ENCODE measurements around the gene TERT. TPM values are rescaled to one million over a fixed set of nuclear protein-coding genes. Genes with fewer than 3 reads are reported as not detected.
"Not testable (repeated sequence)": the region's sequence is repeated elsewhere in the genome, so short reads cannot be mapped to it uniquely, and the experiment has no call there.

The TERT gene
- polyA plus RNA-seq, 1 experiment = not detected

DNA sequence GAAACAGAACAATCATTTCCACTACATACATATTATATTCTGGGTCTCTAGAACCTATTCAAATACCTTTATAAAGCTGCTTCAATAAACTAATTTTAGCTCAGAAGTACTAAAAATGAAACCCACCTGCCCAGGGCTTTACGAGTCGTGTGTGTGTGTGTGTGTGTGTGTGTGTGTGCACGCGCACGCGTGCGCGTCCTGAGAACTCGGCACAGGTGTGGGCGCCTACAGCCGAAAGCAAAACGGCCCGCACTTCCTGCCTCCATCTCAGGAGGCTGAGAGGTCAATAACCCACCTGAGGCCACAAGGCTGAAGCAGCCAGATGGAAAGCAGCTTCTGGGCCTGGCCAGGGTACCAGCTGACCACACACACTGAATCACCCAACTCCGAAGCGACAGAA lies 47.0 kb upstream of the TERT start:
- TF ChIP-seq, protein P1, sequence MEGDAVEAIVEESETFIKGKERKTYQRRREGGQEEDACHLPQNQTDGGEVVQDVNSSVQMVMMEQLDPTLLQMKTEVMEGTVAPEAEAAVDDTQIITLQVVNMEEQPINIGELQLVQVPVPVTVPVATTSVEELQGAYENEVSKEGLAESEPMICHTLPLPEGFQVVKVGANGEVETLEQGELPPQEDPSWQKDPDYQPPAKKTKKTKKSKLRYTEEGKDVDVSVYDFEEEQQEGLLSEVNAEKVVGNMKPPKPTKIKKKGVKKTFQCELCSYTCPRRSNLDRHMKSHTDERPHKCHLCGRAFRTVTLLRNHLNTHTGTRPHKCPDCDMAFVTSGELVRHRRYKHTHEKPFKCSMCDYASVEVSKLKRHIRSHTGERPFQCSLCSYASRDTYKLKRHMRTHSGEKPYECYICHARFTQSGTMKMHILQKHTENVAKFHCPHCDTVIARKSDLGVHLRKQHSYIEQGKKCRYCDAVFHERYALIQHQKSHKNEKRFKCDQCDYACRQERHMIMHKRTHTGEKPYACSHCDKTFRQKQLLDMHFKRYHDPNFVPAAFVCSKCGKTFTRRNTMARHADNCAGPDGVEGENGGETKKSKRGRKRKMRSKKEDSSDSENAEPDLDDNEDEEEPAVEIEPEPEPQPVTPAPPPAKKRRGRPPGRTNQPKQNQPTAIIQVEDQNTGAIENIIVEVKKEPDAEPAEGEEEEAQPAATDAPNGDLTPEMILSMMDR (IDR thresholded peaks at IDR 0.05; ENCODE audit: insufficient read depth, low read depth, low read length) = no peak
- CTCF ChIA-PET = interaction anchor here (1.0 kb wide), 1 partner anchor 304 kb away, joined by 3 read pairs; no protein-coding TSS in a partner anchor
- Histone ChIP-seq H3K36me3 (ENCODE audit: control insufficient read depth, insufficient read depth, low read length) (peaks cover 27% of the 10 kb centered on the region), H3K27me3 (ENCODE audit: control insufficient read depth, insufficient read depth, low read length) (no peaks in the 10 kb centered on the region), H3K4me3 (ENCODE audit: low read depth, low read length) (no peak overlapping the region)
- POLR2A ChIA-PET = no interaction called here
- DNase-seq (ENCODE audit: low read depth) = no peak

DNA sequence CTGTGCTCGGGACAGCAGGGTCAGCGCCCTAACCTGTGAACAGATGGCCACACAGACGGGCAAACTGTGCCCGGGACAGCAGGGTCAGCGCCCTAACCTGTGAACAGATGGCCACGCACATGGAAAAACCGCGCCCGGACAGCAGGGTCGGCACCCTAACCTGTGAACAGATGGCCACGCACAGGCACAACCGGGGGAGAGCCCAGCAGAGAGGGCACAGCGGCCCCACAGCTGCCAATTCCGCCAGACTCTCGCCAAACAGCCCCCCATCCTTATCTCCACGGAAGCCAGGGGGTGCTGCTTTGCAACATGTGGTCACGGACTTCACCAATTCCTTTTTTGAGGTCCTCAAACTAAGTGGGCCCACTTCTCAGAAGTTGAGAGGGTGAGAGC lies 44.9 kb upstream of the TERT start:
- H3K27me3 ChIP-seq (ENCODE audit: control insufficient read depth, insufficient read depth, low read length); POLR2A ChIA-PET; DNase-seq (ENCODE audit: low read depth); H3K4me3 ChIP-seq (ENCODE audit: low read depth, low read length); CTCF ChIA-PET: not testable (repeated sequence)
- peaks cover 41% of the 10 kb centered on the region for H3K36me3 ChIP-seq (ENCODE audit: control insufficient read depth, insufficient read depth, low read length)

DNA sequence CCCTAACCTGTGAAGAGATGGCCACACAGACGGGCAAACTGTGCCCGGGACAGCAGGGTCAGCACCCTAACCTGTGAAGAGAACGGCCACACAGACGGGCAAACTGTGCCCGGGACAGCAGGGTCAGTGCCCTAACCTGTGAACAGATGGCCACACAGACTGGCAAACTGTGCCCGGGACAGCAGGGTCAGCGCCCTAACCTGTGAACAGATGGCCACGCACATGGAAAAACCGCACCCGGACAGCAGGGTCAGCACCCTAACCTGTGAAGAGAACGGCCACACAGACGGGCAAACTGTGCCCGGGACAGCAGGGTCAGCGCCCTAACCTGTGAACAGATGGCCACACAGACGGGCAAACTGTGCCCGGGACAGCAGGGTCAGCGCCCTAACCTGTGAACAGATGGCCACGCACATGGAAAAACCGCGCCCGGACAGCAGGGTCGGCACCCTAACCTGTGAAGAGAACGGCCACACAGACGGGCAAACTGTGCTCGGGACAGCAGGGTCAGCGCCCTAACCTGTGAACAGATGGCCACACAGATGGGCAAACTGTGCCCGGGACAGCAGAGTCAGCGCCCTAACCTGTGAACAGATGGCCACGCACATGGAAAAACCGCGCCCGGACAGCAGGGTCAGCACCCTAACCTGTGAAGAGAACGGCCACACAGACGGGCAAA lies 44.4 kb upstream of the TERT start:
- POLR2A ChIA-PET; H3K27me3 ChIP-seq (ENCODE audit: control insufficient read depth, insufficient read depth, low read length); CTCF ChIA-PET; H3K4me3 ChIP-seq (ENCODE audit: low read depth, low read length); DNase-seq (ENCODE audit: low read depth): not testable (repeated sequence)
- H3K36me3 ChIP-seq (ENCODE audit: control insufficient read depth, insufficient read depth, low read length) = peaks cover 42% of the 10 kb centered on the region

DNA sequence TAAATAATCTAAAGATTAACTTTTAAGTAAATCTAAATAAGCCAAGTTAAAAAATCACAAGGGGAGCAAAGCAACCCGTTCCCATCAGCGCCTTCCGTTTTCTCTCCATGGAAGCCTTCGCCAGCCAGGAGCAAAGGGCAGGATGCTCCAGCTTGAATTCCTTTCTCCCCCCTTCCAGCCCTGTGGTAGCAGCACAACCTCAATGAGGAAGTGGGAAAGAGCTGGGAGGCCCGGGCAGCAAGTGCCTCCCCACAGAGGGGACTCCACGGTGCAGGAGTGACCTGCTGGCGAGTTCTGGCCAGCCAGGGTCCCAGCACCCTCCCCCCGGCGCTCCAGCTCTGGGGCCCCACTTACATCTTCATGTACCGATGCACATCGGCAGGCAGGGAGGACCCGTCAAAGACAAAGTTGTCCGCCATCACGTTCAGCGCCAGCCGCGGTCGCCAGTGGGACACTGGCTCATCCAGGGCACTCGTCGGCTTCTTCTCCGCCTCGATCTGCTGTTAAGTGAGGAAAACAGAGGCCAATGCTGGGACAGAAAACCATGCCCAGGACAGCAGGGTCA lies 43.7 kb upstream of the TERT start:
- TF ChIP-seq, protein P1 (IDR thresholded peaks at IDR 0.05; ENCODE audit: insufficient read depth, low read depth, low read length) = no peak
- ChIA-PET POLR2A (interaction anchor here (0.7 kb wide), 1 partner anchor 361 kb away, joined by 3 read pairs; no protein-coding TSS in a partner anchor), CTCF (no interaction called here)
- no peak for DNase-seq (ENCODE audit: low read depth)
- peaks cover 46% of the 10 kb centered on the region for H3K36me3 ChIP-seq (ENCODE audit: control insufficient read depth, insufficient read depth, low read length)
- H3K27me3 ChIP-seq (ENCODE audit: control insufficient read depth, insufficient read depth, low read length) = no peaks in the 10 kb centered on the region
- H3K4me3 ChIP-seq (ENCODE audit: low read depth, low read length) = no peak overlapping the region

DNA sequence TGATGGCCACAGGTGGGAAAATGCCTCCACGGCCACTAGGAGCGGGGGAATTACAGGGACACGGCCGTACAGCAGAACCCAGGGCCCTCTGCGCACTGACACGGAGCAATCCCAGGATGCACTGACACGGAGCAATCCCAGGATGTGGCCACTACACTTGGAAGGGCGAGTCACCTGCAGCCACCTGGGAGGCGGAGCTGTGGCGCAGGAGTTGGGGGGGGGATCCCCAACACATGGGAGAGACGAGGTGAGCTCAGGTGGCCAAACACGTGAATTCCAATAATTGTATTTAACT lies 43.3 kb upstream of the TERT start:
- H3K4me3 ChIP-seq (ENCODE audit: low read depth, low read length) = no peak overlapping the region
- TF ChIP-seq, protein P1 (IDR thresholded peaks at IDR 0.05; ENCODE audit: insufficient read depth, low read depth, low read length) = no peak
- POLR2A ChIA-PET = interaction anchor here (0.7 kb wide), 1 partner anchor 361 kb away, joined by 3 read pairs; no protein-coding TSS in a partner anchor
- H3K27me3 ChIP-seq (ENCODE audit: control insufficient read depth, insufficient read depth, low read length) = no peaks in the 10 kb centered on the region
- no peak for DNase-seq (ENCODE audit: low read depth)
- CTCF ChIA-PET = no interaction called here
- peaks cover 46% of the 10 kb centered on the region for H3K36me3 ChIP-seq (ENCODE audit: control insufficient read depth, insufficient read depth, low read length)

DNA sequence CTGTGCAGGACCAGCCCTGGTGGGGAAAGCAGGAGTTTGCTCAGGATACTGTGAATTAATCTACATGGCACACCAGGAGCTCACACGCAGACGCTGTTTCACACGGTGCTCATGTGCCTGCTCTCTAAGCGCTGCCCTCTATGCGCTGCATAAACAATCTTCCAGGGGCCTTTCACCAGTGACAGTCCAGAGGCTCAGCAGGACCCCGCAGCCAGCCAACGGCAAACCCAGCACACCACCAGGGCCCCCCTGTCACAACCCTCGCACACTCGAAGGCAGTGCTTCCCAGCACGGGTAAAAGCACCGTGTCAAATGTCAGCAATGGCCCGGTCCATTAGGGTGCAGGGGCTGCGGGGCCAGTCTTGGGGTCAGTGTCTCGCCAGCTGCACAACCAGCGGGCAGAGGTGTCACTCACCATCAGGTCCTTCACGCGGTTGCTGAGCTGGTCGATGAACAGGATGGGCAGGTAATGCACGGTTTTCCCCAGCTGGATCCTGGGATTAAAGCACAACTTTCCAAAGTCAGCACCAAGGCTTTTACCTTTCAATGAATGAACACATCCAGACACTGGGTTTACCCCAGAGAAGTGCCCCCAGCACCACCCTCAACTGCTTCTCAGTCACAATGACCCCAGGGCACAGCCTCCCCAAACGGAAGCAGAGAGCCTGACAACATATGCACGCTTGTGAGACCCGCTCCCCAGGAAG lies 42.8 kb upstream of the TERT start:
- CTCF ChIA-PET = no interaction called here
- no peaks in the 10 kb centered on the region for H3K27me3 ChIP-seq (ENCODE audit: control insufficient read depth, insufficient read depth, low read length)
- H3K4me3 ChIP-seq (ENCODE audit: low read depth, low read length) = no peak overlapping the region
- TF ChIP-seq, protein P1 (IDR thresholded peaks at IDR 0.05; ENCODE audit: insufficient read depth, low read depth, low read length) = no peak
- no peak for DNase-seq (ENCODE audit: low read depth)
- POLR2A ChIA-PET = interaction anchor here (0.7 kb wide), 1 partner anchor 360 kb away, joined by 3 read pairs; no protein-coding TSS in a partner anchor
- H3K36me3 ChIP-seq (ENCODE audit: control insufficient read depth, insufficient read depth, low read length) = peaks cover 46% of the 10 kb centered on the region

Data from BJ (cell line).